Ascending aorta (tissue), 2 donors: Measurements from ENCODE around the gene CEP192. TPM values are rescaled to one million over a fixed set of nuclear protein-coding genes. Genes with fewer than 3 reads are reported as not detected.
A peak's percentile ranks its signal among the peaks of the same experiment; 100 is the strongest.
"Not testable (repeated sequence)": the region's sequence is repeated elsewhere in the genome, so short reads cannot be mapped to it uniquely, and the experiment has no call there.

Experiments used
- DNase-seq, 2 donors: peaks; one replicate each; pipeline ENCODE4 v3.0.0-alpha.2; 2019; ENCODE audit warnings: low spot score in 2 of 2
- H3K27ac ChIP-seq, 2 donors: fragments of 200-600 bp; sonication (generic); one replicate each; pipeline ENCODE4 v1.5.1; 2016 to 2017; ENCODE audit warnings: mild to moderate bottlenecking in 1 of 2
- H3K27me3 ChIP-seq: fragments of 200-600 bp; sonication (generic); one replicate; pipeline ENCODE4 v1.5.1; 2017
- H3K36me3 ChIP-seq, 2 donors: fragments of 200-600 bp; sonication (generic); one replicate each; pipeline ENCODE4 v1.5.1; 2016
- H3K4me1 ChIP-seq, 2 donors: fragments of 200-600 bp; sonication (generic); one replicate each; pipeline ENCODE4 v1.5.1; 2016 to 2017; ENCODE audit warnings: mild to moderate bottlenecking in 1 of 2
- H3K4me3 ChIP-seq, 2 donors: fragments of 200-600 bp; sonication (generic); one replicate each; pipeline ENCODE4 v1.5.1; 2016 to 2017; ENCODE audit warnings: mild to moderate bottlenecking in 1 of 2
- H3K9me3 ChIP-seq, 2 donors: fragments of 200-600 bp; sonication (generic); one replicate each; pipeline ENCODE4 v1.5.1; 2016
- intact Hi-C: fragments of 100-400 bp; cut with DNase I; formaldehyde crosslinking; loops from one replicate; pipeline ENCODE4 v1.15.1; 2023
- total RNA-seq: library from RNA; depleted of rRNA; stranded (reverse); fragments of >200 nt; gene quantifications from one replicate; pipeline ENCODE4 v1.1.0, GENCODE V29; 2016
- TF ChIP-seq, protein P1 (sequence below), 3 experiments: fragments of 200-600 bp in 2 of 3; fragments of 450-650 bp in 1 of 3; sonication (generic) in 2 of 3; IDR thresholded peaks; one replicate each; pipeline ENCODE4 v1.5.1; 2016 to 2019; ENCODE audit warnings: antibody characterized with exemption in 3 of 3, mild to moderate bottlenecking in 1 of 3, moderate library complexity in 1 of 3

CEP192 gene
- total RNA-seq, 1 donor from 2014 or later = 3.1 TPM

- peaks cover 41 to 51% of the 10 kb centered on the region in 2 donors for H3K36me3 ChIP-seq
- TF ChIP-seq, protein P1, sequence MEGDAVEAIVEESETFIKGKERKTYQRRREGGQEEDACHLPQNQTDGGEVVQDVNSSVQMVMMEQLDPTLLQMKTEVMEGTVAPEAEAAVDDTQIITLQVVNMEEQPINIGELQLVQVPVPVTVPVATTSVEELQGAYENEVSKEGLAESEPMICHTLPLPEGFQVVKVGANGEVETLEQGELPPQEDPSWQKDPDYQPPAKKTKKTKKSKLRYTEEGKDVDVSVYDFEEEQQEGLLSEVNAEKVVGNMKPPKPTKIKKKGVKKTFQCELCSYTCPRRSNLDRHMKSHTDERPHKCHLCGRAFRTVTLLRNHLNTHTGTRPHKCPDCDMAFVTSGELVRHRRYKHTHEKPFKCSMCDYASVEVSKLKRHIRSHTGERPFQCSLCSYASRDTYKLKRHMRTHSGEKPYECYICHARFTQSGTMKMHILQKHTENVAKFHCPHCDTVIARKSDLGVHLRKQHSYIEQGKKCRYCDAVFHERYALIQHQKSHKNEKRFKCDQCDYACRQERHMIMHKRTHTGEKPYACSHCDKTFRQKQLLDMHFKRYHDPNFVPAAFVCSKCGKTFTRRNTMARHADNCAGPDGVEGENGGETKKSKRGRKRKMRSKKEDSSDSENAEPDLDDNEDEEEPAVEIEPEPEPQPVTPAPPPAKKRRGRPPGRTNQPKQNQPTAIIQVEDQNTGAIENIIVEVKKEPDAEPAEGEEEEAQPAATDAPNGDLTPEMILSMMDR (IDR thresholded peaks at IDR 0.05) = no peak
Observed at GRCh38 chr18:13067124-13067523, 76.0 kb downstream of the CEP192 start.

GRCh38 chr18:13067966-13068365, 76.8 kb downstream of the CEP192 start:
- no peak for DNase-seq
- Histone ChIP-seq H3K27me3 (no peaks in the 10 kb centered on the region), H3K27ac (no peak overlapping the region), H3K4me3 (no peak overlapping the region), H3K9me3 (no peaks in the 10 kb centered on the region), H3K36me3 (peaks cover 44 to 58% of the 10 kb centered on the region in 2 donors), H3K4me1 (no peaks in the 10 kb centered on the region)
- intact Hi-C loops = no loop called here
- TF ChIP-seq, protein P1 (IDR thresholded peaks at IDR 0.05) = no peak

More at GRCh38 chr18:13067124-13067523, 76.0 kb downstream of the CEP192 start:
- Histone ChIP-seq H3K9me3 (no peaks in the 10 kb centered on the region), H3K4me1 (no peaks in the 10 kb centered on the region), H3K4me3 (no peak overlapping the region), H3K27ac (no peak overlapping the region), H3K27me3 (no peaks in the 10 kb centered on the region)
- intact Hi-C loops = no loop called here
- DNase-seq = no peak

GRCh38 chr18:13070460-13070859, 79.3 kb downstream of the CEP192 start:
- intact Hi-C loops = no loop called here
- DNase-seq = no peak
- H3K27ac ChIP-seq = no peak overlapping the region
- no peaks in the 10 kb centered on the region for H3K9me3 ChIP-seq
- H3K36me3 ChIP-seq = peaks cover 49 to 62% of the 10 kb centered on the region in 2 donors
- no peaks in the 10 kb centered on the region for H3K4me1 ChIP-seq
- H3K27me3 ChIP-seq = no peaks in the 10 kb centered on the region
- no peak overlapping the region for H3K4me3 ChIP-seq
- TF ChIP-seq, protein P1 (IDR thresholded peaks at IDR 0.05) = no peak

GRCh38 chr18:13076886-13077285, 85.7 kb downstream of the CEP192 start:
- Histone ChIP-seq H3K4me1 (peaks cover 0 to 5% of the 10 kb centered on the region in 2 donors), H3K36me3 (peaks cover 14 to 23% of the 10 kb centered on the region in 2 donors), H3K9me3 (no peaks in the 10 kb centered on the region), H3K4me3 (no peak overlapping the region), H3K27me3 (no peaks in the 10 kb centered on the region), H3K27ac (peak overlapping the region in 1 of 2 donors; percentile 4)
- intact Hi-C loops = no loop called here
- TF ChIP-seq, protein P1 (IDR thresholded peaks at IDR 0.05) = no peak
- DNase-seq = peak in 1 of 2 donors; percentile 13

DNA sequence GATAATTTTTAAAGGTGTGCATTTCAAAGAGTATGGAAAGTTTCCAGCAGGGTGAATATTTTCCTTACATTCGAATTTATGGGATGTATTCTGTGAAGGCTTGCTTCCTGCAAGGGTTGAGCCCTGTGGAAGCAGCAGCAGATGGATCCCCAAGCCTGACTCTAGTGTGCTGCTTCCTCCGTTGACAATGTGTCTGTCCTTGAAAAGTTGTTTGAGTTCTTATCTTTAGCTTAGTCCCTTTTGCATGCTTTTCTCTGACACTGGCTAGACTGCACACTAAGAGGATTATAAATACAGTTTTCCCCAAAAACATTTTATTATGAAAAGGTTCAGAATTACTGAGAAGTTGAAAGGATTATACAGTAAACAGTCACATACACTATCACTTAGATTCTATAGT, 86.3 kb downstream of the CEP192 start:
- Histone ChIP-seq H3K9me3 (no peaks in the 10 kb centered on the region), H3K4me3 (no peak overlapping the region), H3K27me3 (no peaks in the 10 kb centered on the region), H3K36me3 (peaks cover 8 to 17% of the 10 kb centered on the region in 2 donors), H3K27ac (no peak overlapping the region), H3K4me1 (peaks cover 0 to 5% of the 10 kb centered on the region in 2 donors)
- intact Hi-C loops = no loop called here
- TF ChIP-seq, protein P1 (IDR thresholded peaks at IDR 0.05) = no peak
- no peak for DNase-seq

DNA sequence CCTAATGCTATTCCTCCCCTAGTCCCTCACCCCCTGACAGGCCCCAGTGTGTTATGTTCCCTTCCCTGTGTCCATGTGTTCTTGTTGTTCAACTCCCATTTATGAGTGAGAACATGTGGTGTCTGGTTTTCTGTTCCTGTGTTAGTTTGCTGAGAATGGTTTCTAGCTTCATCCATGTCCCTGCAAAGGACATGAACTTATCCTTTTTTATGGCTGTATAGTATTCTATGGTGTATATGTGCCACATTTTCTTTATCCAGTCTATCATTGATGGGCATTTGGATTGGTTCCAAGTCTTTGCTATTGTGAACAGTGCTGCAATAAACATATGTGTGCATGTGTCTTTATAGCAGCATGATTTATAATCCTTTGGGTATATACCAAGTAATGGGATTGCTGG, 86.9 kb downstream of the CEP192 start:
- DNase-seq, H3K27ac ChIP-seq, intact Hi-C loops, H3K4me3 ChIP-seq, H3K9me3 ChIP-seq, H3K4me1 ChIP-seq, H3K27me3 ChIP-seq: not testable (repeated sequence)
- H3K36me3 ChIP-seq = peaks cover 7 to 11% of the 10 kb centered on the region in 2 donors
